HCEC 1CT (cell line): Measurements from ENCODE around the gene BCL2.
A peak's percentile ranks its signal among the peaks of the same experiment; 100 is the strongest.

Experiments used
- DNase-seq: peaks from one replicate; pipeline ENCODE4 v3.0.0-alpha.2; 2017

BCL2 gene

GRCh38 chr18:63135101-63135500, 184.5 kb downstream of the BCL2 start:
- no peak for DNase-seq

DNA sequence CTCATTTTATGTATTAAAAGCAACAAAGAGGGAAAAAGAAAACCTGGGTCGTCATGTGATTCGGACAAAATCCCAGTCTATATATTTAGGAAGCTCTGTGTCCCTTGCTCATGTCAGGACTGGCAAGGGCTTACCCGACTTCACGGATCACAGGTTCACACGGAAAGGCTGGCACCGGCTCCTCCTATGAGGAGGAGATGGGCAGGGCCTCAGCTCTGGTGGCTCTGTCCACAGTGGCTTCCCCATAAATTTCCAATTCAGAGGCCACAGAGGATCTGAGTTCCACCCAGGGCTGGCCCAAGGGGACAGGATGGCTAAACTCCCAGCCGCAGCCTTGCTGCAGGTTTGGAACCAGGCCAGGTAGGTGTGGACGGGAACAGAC, 186.8 kb downstream of the BCL2 start:
- DNase-seq: no peak

DNA sequence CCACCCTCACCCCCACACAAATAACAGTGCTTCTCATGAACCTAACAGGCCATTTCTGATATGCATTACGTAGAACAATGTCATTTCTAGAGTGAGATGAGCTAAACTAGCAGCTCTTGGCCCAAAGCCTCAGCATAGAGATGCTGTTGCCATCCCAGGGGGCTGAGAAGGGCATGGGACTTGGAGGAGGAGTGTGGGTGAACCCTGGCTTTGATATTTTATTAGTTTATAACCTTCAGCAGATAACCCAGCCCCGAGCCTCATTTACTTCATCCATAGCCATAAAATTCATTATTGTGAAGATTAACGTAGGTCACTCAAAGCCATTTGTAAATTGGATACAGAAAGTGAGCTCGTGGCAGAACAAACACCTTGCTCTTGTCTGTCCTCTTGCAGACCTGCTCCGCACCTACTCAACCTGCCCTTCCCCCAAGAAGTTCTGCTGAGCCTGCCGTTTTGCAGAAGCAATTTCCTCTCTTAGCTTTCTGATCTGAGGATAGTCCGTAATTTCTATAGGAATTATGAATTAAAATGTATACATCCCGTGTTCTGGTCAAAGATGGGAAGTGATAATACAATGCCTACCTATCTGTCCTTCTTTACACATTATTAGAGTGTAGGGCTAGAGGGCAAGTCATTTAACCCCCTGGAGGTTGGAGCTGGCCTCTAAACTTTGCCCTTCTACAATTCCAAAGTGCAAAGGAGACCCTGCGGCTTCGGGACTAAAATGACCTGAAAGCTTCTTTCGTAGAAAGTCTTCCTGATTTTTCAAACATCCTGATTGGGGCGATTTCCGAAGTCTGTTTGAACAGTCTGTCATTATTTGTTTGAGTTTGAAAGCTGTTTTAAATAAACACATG, 187.4 kb downstream of the BCL2 start:
- DNase-seq: no peak

- peak; percentile 38 for DNase-seq
These were observed 188.2 kb downstream of the BCL2 start for GRCh38 chr18:63131106-63131958.

DNA sequence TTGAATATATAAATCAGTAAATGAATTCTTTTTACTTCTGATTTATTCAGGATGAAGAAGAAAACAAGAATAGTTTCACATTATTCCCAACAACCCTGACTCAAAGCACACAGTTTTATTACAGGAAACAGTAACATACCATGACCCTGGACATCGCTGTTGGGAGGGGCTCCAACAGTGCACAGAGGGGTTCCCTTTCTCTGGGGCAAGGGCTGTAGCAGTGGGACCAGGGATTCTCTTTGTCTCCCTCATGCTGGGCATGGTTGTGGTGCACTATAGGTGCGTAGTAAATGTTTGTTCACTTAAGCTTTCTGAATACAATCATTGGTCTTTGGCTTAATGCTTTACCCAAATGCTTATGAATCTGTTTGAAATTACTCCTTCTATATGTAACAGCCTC, 189.4 kb downstream of the BCL2 start:
- no peak for DNase-seq

- no peak for DNase-seq
These were observed 191.2 kb downstream of the BCL2 start for GRCh38 chr18:63128237-63128974.

- no peak for DNase-seq
These were observed 193.2 kb downstream of the BCL2 start for GRCh38 chr18:63126134-63127069.

GRCh38 chr18:63120620-63121019, 198.9 kb downstream of the BCL2 start:
- no peak for DNase-seq

DNA sequence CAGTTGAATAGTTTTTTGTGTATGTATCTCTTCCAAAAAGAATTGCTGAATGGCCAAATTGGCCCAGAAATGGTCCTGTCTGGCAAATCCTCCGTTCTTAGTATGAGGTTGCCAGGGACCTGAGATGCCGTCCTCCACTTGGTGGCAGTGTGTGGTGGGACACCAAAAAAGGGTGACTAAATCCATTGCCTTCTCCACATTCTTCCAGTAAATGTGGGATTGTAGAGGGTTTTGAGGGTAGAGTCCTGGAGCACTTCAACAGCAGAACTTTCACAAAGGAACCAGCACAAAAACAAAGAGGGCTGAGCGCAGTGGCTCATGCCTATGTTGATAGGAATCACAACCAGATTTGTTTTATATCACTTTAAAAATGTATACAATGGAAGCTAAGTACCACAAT, 199.9 kb downstream of the BCL2 start:
- DNase-seq: peak; percentile 29

DNA sequence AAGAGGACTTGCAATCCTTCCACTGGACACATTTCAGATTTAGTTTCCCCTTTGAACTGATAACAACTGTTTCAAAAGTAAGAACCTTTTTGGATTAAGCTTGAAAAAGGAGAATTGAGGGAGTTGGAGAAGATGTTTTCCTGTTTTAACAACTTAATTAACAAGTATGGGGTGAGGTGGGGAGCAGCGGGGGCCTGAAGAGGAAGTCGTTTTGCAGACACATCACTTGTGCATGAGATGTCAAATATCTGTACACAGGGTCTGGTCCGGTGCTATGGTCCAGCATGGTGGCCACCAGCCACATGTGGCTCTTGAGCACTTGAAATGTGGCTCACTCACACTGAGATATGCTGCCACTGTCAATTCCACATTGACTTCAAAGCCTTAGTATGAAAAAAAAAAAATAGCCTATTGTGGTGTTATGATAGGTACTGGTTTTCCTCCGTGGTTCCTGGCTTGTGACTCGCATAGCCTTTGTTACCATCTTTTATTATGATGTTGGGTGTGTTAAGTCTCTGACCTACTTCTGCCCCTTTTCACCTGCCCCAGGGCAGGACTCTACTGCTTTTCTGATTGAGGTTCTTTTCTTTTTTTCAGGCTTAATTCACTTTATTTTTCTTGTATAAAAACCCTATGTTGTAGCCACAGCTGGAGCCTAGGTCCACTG, 205.5 kb downstream of the BCL2 start:
- DNase-seq: no peak

DNA sequence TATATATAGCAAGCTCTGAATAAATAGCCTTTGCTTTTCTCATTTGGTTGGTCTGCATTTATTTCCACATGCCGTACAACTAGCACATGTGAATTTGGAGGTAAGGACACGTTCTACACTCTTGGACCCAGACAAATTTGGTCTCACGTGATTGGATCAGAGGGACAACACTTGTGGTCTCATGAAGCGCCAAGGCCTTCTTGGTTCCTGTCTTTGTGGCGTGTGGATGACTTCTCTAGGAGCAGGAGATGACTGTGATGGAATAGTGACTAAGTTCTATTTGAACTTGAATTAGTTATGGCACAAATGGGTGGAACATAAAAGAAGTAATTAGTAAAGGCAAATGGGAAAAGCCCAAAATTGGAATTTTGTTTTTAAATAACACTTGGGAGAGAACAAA, 206.9 kb downstream of the BCL2 start:
- DNase-seq: no peak

DNA sequence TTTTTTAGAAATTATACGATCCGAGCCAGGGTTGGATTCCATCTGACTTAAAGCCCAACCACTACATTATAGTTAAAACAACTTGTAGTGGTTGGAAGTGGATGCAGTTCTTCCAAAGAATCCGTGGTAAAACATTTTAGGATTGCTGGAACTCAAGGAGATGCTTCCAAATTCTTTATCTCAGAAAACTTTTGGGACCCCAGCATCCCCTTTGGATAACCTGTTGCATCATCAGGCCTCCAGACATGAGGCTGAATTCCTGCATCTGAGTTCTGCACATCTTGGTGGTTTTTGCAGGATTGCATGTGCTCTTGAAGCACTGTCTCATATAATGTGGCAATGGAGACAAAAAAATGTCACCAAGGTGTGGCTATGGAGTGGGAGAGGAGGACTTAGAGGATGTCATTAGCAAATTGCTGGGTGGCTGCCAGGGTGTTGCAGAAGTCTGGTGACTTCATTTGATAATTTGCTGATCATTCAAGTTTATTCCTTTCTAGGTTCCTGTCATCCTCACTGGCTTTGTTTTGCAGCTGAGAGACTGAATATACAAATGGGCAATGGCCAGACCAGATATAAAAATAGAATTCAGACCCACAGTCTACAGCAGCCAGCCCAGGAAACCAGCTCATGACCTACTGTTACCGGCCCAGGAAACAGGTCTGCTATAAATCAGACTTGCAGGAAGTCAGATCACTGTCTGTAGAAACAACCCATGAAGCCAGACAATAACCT, 207.7 kb downstream of the BCL2 start:
- no peak for DNase-seq

DNA sequence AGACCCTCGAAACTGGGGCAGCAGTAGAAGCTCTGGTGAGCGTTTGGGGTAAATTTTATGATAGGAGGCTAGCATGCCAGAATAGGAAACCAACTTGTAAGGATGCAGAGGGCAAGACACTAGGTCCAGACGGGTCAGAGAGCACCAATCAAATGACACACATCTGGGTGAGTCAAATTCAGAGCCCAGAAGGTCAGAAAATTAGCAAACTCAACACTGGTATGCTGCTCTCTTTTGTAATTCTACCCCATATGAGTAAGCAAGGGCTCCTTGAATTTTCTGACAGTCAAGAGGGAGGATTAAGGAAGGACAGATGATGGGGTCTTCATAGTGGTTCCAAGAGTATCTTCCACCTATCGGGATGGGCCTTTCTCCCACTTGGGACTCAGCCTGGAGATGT, 209.8 kb downstream of the BCL2 start:
- peak; percentile 1 for DNase-seq

DNA sequence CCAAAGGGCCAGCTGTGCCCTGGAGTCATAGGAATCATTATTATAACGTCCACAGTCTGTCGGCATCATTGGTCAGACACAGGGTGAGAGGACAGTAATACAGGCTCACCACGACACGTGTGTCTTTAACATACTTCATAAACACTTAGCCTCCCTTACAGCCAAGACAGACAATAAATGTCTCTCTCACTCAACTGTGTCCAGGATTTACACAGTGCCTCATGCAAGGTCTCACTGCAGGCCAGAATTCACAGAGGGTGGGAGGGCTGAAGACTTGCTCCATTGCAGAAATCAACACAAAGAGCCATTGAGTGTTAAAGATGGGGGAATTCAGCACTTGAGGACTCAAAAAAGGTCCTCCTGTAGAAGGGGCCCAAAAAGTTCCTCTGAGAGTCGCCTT, 210.5 kb downstream of the BCL2 start:
- no peak for DNase-seq

GRCh38 chr18:63107931-63108330, 211.6 kb downstream of the BCL2 start:
- DNase-seq: no peak

- DNase-seq: no peak
These were observed 212.3 kb downstream of the BCL2 start for GRCh38 chr18:63107171-63107845.

- DNase-seq: no peak
These were observed 212.8 kb downstream of the BCL2 start for GRCh38 chr18:63106727-63107126.

DNA sequence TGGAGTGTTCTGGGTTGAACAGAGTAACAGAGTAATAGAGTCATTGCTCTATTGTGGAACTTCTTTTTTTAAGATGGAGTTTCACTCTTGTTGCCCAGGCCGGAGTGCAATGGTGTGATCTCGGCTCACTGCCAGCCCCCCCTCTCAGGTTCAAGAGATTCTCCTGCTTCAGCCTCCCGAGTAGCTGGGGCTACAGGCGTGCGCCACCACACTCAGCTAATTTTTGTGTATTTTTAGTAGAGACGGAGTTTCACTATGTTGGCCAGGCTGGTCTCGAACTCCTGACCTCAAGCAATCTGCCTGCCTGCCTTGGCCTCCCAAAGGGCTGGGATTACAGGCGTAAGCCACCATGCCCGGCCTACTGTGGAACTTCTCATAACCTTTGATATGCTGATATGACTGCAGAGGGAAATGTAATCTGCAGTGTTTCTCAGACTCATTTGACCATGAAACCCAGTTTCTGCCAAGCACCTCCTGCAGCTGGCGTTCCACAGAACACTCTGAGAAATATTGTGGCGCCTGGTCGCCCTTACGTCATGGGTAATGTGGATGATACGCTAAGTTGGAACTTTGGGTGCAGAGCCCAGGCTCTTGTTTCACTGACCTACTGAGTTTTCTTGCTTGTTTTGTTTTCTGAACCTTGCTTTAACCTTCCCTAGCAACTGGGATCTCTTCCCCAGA, 213.8 kb downstream of the BCL2 start:
- DNase-seq: no peak

DNA sequence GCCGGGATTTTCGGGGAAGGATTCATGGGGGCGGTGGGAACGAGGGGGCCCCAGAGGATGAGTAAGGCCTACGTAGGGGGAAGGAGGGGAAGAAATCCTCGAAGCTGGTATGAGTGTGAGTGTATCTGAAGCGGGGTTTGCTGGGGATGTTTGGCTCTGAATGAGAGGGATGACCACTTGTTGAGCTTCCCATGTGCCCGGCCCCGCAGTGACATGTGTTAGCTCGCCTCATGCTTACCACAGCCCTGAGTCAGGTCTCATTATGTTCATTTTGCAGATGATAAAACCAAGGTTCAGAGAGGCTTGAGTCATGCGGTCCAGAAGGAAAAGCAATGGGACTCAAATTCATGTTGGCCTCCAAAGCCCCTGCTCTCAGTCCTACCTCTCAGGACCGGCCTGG, 214.7 kb downstream of the BCL2 start:
- no peak for DNase-seq
